Measurements from ENCODE around the gene ATP1B1.
A peak's percentile ranks its signal among the peaks of the same experiment; 100 is the strongest.
"Not testable (repeated sequence)": the region's sequence is repeated elsewhere in the genome, so short reads cannot be mapped to it uniquely, and the experiment has no call there.

The ATP1B1 gene

DNA sequence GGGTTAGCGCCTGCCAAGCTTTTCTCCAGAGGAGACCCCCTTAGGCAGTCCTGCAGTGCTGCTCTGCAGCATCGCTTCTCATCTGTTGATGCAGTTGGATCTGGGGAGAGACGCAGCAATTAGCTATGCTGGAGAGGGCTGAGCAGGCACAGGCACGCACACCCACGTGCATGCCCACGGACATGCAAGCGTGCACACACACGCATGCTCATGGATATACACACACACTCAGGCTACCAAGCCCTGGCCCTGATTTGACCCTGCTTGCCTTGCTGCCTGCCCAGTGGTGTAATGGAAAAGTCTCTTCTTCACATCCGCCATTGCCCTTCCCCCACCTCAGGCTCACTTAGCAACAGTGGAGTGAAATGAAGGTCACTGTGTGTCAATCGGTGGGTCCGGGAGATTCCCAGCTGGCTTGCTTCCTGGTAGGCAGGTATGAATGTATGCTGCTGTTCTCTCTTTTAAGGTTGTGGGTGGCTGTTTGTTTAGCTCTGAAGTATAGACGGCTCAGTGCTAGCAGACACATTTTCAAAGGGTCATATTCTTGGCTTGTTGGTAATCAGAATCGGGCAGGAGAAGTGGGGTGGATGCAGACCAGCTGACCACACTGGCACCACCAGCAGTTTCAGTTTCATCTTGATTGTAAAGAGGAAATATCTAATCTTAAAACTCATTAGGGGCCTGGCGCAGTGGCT, 9.5 kb downstream of the ATP1B1 start:
- no peak for DNase-seq (ENCODE audit: low spot score)

- no peak for DNase-seq (ENCODE audit: low spot score)
Observed at GRCh38 chr1:169117014-169117413, 10.5 kb downstream of the ATP1B1 start.

DNA sequence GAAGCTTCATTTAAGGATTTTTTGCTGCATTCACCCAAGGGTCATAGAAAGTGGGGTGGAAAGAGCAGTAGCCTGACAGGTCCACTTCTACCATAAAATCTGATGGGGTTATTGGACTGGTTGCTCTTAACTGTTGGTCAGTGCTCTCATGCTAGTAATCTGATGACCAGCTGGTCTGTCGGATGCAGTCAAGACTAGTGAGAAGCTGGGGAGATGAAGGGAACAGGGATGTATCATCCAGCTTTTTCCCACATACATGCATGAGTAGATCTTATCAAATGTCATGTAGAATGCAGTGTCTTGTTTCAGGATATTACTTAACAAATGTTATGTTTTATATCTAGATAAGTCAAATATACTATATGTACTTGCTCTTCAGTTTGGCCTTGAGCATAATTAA, 11.1 kb downstream of the ATP1B1 start:
- no peak for DNase-seq (ENCODE audit: low spot score)

GRCh38 chr1:169118227-169118626, 11.7 kb downstream of the ATP1B1 start:
- DNase-seq (ENCODE audit: low spot score), result no peak

GRCh38 chr1:169119405-169119804, 12.9 kb downstream of the ATP1B1 start:
- peak; percentile 33 for DNase-seq (ENCODE audit: low spot score)

GRCh38 chr1:169120066-169120465, 13.6 kb downstream of the ATP1B1 start:
- no peak for DNase-seq (ENCODE audit: low spot score)

DNA sequence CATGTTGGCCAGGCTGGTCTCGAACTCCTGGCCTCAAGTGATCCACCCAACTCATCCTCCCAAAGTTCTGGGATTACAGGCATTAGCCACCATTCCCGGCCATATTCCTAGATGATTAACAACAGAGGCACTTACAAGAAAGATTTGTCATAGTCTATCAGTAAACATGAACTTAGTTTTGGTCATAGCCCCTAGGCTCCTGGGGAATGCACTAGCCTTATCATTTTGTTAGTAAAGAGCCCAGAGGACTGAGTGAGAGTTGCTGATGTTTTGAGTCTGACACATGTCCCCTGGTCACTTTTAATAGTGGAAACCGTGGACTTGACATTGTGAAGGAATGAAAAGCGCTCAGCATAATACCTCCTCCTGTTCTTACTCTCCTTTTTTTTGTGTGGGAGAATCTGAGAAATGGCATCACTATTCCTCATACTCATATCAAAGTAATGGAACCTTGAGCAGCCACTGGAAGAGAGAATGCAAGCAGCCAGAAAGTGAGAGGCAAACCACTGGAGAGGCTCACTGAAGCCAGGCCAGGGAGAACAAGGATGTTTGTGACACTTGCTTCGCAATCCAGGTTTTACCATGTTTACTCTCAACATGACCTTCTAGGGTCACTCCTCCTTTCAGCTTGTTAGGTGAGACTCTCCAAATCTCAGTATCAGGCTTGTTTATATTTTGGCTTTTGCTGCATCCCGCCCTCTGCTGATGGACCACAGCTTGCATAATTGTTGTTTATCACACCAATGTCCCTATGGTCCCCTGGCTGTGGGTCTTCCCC, 14.8 kb downstream of the ATP1B1 start:
- no peak for DNase-seq (ENCODE audit: low spot score)

DNA sequence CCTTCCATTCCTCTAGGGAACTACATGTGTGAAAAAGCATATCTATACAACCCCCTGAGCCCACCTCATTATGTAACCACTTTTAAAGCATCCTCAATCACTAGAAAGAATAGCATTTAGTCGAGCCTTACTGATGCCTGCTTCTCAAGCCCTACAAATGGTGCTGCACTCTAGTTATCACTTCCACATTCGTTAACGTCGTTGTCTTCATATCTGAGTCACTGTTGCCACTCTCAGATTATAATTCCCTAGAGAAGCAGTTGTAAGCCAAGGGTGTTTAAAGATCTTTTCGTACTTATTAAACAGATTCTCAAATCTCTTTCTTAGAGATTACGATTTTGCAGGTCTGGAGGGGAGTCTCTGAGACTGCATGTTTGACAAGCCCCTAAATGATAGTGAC, 16.5 kb downstream of the ATP1B1 start:
- DNase-seq (ENCODE audit: low spot score), result no peak

- no peak for DNase-seq (ENCODE audit: low spot score)
Observed at GRCh38 chr1:169124459-169124858, 18.0 kb downstream of the ATP1B1 start.

DNA sequence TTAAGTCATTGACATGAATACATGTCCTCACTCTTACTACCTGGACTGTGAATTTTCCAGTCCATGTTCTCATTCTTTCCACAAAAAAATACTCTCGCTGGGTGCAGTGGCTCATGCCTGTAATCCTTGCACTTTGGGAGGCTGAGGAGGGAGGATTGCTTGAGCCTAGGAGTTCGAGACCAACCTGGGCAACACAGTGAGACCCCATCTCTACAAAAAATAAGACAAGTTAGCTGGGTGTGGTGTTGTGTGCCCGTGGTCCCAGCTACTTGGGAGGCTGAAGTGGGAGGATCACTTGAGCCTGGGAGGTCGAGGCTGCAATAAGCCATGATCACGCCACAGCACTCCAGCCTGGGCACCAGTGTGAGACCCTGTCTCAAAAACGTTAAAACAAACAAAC, 19.1 kb downstream of the ATP1B1 start:
- DNase-seq (ENCODE audit: low spot score), result not testable (repeated sequence)

DNA sequence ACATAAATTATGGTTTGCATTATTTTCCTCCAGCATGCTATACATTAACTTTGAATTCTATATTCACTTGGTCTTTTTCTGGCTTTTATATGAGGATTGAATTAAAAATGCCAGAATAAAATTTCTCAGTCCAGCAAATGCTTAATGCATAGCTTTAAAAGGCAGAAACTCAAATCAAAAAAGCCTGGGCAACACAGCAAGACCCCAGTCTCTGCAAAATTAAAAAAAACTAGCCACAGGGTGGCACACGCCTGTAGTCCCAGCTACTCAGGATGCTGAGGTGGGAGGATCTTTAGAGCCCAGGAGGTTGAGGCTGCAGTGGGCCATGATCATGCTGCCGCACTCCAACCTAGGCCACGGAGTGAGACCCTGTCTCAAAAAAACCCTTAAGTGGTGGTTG, 19.8 kb downstream of the ATP1B1 start:
- DNase-seq (ENCODE audit: low spot score), result no peak

GRCh38 chr1:169127305-169127704, 20.8 kb downstream of the ATP1B1 start:
- DNase-seq (ENCODE audit: low spot score), result no peak

DNA sequence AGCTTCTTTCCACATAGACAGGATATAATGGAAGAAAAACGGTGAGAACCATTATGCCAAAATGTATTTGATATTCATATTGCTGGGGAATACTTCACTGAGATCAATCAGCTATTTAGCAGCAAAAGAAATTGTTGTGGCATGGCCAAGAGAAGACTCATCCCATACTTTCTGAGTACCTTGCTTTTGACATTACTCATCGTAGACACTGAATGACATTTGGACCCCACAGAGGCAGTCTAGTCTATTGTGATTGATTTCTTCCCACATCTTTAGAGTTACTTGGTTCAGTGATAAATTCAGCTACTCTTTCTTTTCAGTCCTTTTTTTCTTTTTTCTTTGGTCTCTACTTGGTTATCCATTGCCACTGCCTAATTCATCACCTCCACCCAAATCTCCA, 22.1 kb downstream of the ATP1B1 start:
- no peak for DNase-seq (ENCODE audit: low spot score)

GRCh38 chr1:169129109-169129784, 22.8 kb downstream of the ATP1B1 start:
- DNase-seq (ENCODE audit: low spot score), result no peak

- DNase-seq (ENCODE audit: low spot score), result no peak
Observed at GRCh38 chr1:169130683-169131082, 24.2 kb downstream of the ATP1B1 start.

DNA sequence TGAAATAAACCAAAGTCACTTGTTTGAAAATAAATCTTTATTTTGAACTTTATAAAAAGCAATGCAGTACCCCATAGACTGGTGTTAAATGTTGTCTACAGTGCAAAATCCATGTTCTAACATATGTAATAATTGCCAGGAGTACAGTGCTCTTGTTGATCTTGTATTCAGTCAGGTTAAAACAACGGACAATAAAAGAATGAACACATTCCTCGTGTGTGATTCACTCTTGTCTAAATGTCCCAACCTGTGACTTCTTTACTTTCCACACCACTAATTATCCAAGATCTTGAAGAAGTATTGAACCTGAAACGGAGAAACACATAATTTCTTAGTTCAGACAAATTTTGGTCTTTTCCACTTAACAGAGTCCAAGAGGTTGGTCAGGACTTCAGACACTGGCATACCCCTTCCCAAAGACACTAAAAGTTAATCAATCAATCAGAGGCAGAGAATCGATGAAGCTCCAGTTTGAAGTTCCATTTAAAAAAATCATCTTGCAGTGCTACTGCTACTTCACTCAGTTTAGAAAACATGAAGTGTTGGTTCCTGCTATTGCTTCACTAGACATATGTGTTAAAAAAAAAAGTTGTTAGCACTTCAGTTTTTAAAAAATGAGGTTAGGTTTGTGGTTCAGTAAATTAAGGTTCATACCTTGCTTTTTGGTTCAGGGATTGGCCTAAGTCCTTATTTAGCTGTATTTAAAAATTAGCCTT, 26.2 kb downstream of the ATP1B1 start:
- DNase-seq (ENCODE audit: low spot score), result no peak

DNA sequence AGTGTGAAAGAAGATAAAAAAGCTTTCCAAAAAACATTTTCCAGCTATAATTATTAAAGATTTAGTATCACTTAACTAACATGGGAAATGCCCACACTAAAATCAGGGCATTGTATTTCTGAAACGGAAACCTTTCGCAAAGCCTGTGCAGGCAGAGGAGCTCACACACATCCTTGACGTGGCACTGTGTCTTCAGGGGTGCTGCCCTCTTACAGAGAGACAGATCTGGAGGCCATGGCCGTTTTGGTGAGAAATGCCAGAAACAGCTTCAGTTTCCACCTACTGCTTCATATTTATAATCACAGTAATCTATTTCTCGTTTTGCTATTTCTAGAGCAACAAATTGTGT, 26.7 kb downstream of the ATP1B1 start:
- no peak for DNase-seq (ENCODE audit: low spot score)

GRCh38 chr1:169133801-169134502, 27.5 kb downstream of the ATP1B1 start:
- DNase-seq (ENCODE audit: low spot score), result peak; percentile 5

- DNase-seq (ENCODE audit: low spot score), result no peak
Observed at GRCh38 chr1:169137357-169137756, 30.9 kb downstream of the ATP1B1 start.

DNA sequence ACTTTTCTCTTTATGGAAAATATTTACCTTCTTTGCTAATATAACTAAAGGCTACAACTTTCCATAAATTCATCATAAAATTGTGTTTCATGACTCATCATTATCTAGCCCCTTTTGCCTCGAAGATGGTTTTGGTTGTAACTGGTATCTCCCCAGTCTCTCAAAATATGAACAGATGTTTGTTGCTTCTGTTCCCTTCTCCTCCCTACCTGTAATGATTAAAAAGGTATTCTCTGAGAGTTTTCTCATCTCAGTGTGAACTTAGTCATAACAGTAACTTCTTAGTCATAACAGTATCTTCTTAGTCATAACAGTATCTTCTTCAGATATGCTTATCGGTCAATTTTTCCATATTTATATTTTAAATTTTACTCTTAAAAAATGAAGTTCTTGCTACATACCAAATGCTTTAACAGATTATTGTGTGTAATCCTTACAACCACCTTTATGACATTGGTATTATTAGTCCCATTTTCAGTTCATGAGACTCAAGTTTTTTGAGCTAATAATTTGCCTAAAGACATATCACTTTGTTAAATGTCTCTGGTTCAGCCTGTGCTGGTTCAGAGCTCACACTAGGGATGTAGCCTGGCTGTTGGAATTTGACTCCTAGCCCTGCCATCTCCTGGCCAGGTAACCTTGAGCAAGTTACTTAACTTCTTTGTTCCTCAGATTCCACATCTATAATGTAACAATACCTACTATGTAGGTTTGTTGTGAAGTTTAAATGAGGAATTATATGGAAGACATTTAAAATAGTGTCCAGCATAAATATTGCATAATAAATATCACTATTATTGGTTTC, 32.6 kb downstream of the ATP1B1 start:
- DNase-seq (ENCODE audit: low spot score), result no peak

GRCh38 chr1:169141356-169141755, 34.9 kb downstream of the ATP1B1 start:
- no peak for DNase-seq (ENCODE audit: low spot score)

Data from SW480 (cell line).